Neural progenitor cell (in vitro differentiated cells): ENCODE results near the gene ACYP2. TPM values are rescaled to one million over a fixed set of nuclear protein-coding genes. Genes with fewer than 3 reads are reported as not detected.

Source experiments
- DNase-seq: peaks from one replicate; pipeline ENCODE4 v3.0.0-alpha.2; 2016; ENCODE audit warnings: low spot score
- H2AFZ ChIP-seq: fragments of 200-600 bp; sonication (generic); replicated peaks from 2 replicates; pipeline ENCODE4 v1.6.1; 2016; ENCODE audit warnings: antibody characterized with exemption
- H3F3A ChIP-seq: fragments of 200-600 bp; sonication (generic); 2 replicates; pipeline ENCODE4 v1.6.1; 2016; ENCODE audit warnings: antibody characterized with exemption, low read depth
- H3K27ac ChIP-seq: fragments of 200-600 bp; sonication (generic); 2 replicates; pipeline ENCODE4 v1.5.1; 2016; ENCODE audit warnings: mild to moderate bottlenecking
- H3K27me3 ChIP-seq: fragments of 200-600 bp; sonication (generic); 2 replicates; pipeline ENCODE4 v1.6.1; 2016; ENCODE audit warnings: mild to moderate bottlenecking, moderate library complexity
- H3K36me3 ChIP-seq: fragments of 200-600 bp; sonication (generic); 2 replicates; pipeline ENCODE4 v1.5.1; 2016
- H3K4me1 ChIP-seq: fragments of 200-600 bp; sonication (generic); 2 replicates; pipeline ENCODE4 v1.6.1; 2016; ENCODE audit warnings: mixed run types
- H3K4me2 ChIP-seq: fragments of 200-600 bp; sonication (generic); 2 replicates; pipeline ENCODE4 v1.6.1; 2016
- H3K4me3 ChIP-seq: fragments of 200-600 bp; sonication (generic); 2 replicates; pipeline ENCODE4 v1.5.1; 2016
- H3K79me2 ChIP-seq: fragments of 200-600 bp; sonication (generic); 2 replicates; pipeline ENCODE4 v1.6.1; 2016; ENCODE audit warnings: low read depth
- H3K9ac ChIP-seq: fragments of 200-600 bp; sonication (generic); 2 replicates; pipeline ENCODE4 v1.6.1; 2016
- H3K9me3 ChIP-seq: fragments of 200-600 bp; sonication (generic); 2 replicates; pipeline ENCODE4 v1.5.1; 2016; ENCODE audit warnings: low read depth
- H4K20me1 ChIP-seq: fragments of 200-600 bp; sonication (generic); 2 replicates; pipeline ENCODE4 v1.6.1; 2016; ENCODE audit warnings: low read depth
- H3K27ac Mint-ChIP-seq: 3 replicates; pipeline ENCODE4 v1.8.0; 2021; ENCODE audit warnings: mixed read lengths
- H3K27me3 Mint-ChIP-seq: 2 replicates; pipeline ENCODE4 v1.8.0; 2022; ENCODE audit warnings: low read depth, mild to moderate bottlenecking, inconsistent platforms, moderate library complexity, mixed read lengths; ENCODE audit not compliant: insufficient read depth
- H3K36me3 Mint-ChIP-seq: 3 replicates; pipeline ENCODE4 v1.8.0; 2021; ENCODE audit warnings: mixed read lengths
- H3K4me1 Mint-ChIP-seq: 3 replicates; pipeline ENCODE4 v1.8.0; 2021; ENCODE audit warnings: mixed read lengths
- H3K4me3 Mint-ChIP-seq: 3 replicates; pipeline ENCODE4 v1.8.0; 2021; ENCODE audit warnings: mild to moderate bottlenecking, moderate library complexity, mixed read lengths
- H3K9me3 Mint-ChIP-seq: 3 replicates; pipeline ENCODE4 v1.8.0; 2020; ENCODE audit warnings: mixed read lengths
- EZH2 ChIP-seq: fragments of 200-600 bp; sonication (generic); IDR thresholded peaks from 2 replicates; pipeline ENCODE4 v1.6.1; 2017; ENCODE audit warnings: antibody characterized with exemption, mild to moderate bottlenecking, moderate library complexity
- EZH2phosphoT487 ChIP-seq: fragments of 200-600 bp; sonication (generic); IDR thresholded peaks from 2 replicates; pipeline ENCODE4 v1.6.1; 2017; ENCODE audit warnings: antibody characterized with exemption
- total RNA-seq: library from RNA; depleted of rRNA; stranded (reverse); fragments of >200 nt; gene quantifications from 2 replicates; pipeline ENCODE4 v1.2.3, GENCODE V29; 2015; ENCODE audit warnings: low replicate concordance
- TF ChIP-seq, protein P1 (sequence below): fragments of 200-600 bp; sonication (generic); IDR thresholded peaks from 2 replicates; pipeline ENCODE4 v1.5.1; 2017; ENCODE audit warnings: antibody characterized with exemption, mild to moderate bottlenecking

ACYP2 gene
- total RNA-seq, 1 donor from 2014 or later: 9.7 TPM

DNA sequence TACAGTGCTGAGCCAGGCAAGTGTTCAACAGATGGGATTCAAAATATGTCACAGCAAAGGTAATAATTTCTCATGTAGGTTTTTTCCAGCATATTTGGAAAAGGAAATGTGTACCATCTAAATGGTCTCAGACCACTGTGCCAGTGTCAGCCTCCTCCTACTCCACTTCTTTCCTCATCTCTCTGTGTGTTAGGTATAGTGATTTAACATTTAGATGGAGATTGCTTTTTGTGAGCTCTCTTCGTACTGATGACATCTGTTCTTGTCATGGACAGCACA lies 221.5 kb downstream of the ACYP2 start:
- Histone ChIP-seq H3K9me3 (no peaks in the 10 kb centered on the region), H3K9ac (no peak overlapping the region), H3K4me3 (no peak overlapping the region), H3K27ac (no peak overlapping the region), H3K27me3 (peaks cover 16% of the 10 kb centered on the region), H3K4me1 (no peaks in the 10 kb centered on the region), H2AFZ (no peak overlapping the region), H4K20me1 (no peaks in the 10 kb centered on the region), H3F3A (no peaks in the 10 kb centered on the region), H3K4me2 (no peak overlapping the region), H3K79me2 (no peaks in the 10 kb centered on the region), H3K36me3 (no peaks in the 10 kb centered on the region)
- peaks cover 3% of the 10 kb centered on the region for H3K4me1 Mint-ChIP-seq
- H3K27ac Mint-ChIP-seq: no peak overlapping the region
- TF ChIP-seq EZH2: no peak
- TF ChIP-seq, protein P1, sequence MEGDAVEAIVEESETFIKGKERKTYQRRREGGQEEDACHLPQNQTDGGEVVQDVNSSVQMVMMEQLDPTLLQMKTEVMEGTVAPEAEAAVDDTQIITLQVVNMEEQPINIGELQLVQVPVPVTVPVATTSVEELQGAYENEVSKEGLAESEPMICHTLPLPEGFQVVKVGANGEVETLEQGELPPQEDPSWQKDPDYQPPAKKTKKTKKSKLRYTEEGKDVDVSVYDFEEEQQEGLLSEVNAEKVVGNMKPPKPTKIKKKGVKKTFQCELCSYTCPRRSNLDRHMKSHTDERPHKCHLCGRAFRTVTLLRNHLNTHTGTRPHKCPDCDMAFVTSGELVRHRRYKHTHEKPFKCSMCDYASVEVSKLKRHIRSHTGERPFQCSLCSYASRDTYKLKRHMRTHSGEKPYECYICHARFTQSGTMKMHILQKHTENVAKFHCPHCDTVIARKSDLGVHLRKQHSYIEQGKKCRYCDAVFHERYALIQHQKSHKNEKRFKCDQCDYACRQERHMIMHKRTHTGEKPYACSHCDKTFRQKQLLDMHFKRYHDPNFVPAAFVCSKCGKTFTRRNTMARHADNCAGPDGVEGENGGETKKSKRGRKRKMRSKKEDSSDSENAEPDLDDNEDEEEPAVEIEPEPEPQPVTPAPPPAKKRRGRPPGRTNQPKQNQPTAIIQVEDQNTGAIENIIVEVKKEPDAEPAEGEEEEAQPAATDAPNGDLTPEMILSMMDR: no peak
- TF ChIP-seq EZH2phosphoT487: no peak
- peaks cover 3% of the 10 kb centered on the region for H3K27me3 Mint-ChIP-seq
- H3K36me3 Mint-ChIP-seq: no peaks in the 10 kb centered on the region
- H3K9me3 Mint-ChIP-seq: no peaks in the 10 kb centered on the region
- no peak overlapping the region for H3K4me3 Mint-ChIP-seq
- no peak for DNase-seq

DNA sequence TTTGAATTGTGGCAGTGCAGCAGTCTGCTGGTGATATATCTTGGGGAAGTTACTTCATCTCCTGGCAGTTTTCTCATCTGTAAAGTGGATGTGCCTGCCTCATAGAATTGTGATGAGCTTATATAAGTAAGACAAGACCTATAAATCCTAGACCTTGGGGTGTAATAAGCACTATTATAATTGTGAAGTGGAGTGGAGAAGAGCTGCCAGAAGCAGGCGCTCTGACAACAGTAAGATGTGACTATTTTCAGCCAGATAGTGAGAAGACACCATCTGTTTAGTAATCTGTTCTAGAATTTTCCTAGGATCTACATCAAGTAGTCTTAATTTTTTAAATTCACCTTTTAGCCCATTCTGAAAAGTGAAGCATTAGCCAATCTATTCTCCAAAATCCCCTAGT lies 226.2 kb downstream of the ACYP2 start:
- no peak overlapping the region for H3K27ac ChIP-seq
- no peaks in the 10 kb centered on the region for H4K20me1 ChIP-seq
- Mint-ChIP-seq H3K27ac (no peak overlapping the region), H3K36me3 (no peaks in the 10 kb centered on the region), H3K4me3 (no peak overlapping the region), H3K4me1 (peaks cover 5% of the 10 kb centered on the region), H3K9me3 (no peaks in the 10 kb centered on the region), H3K27me3 (no peaks in the 10 kb centered on the region)
- H3K9me3 ChIP-seq: no peaks in the 10 kb centered on the region
- no peaks in the 10 kb centered on the region for H3K79me2 ChIP-seq
- no peak overlapping the region for H3K4me3 ChIP-seq
- H2AFZ ChIP-seq: no peak overlapping the region
- no peaks in the 10 kb centered on the region for H3K36me3 ChIP-seq
- H3K4me1 ChIP-seq: no peaks in the 10 kb centered on the region
- no peak for DNase-seq
- H3F3A ChIP-seq: no peaks in the 10 kb centered on the region
- no peak for TF ChIP-seq EZH2
- no peak for TF ChIP-seq EZH2phosphoT487
- TF ChIP-seq, protein P1: peak; percentile 9
- H3K4me2 ChIP-seq: no peak overlapping the region
- H3K9ac ChIP-seq: no peak overlapping the region
- H3K27me3 ChIP-seq: no peaks in the 10 kb centered on the region

DNA sequence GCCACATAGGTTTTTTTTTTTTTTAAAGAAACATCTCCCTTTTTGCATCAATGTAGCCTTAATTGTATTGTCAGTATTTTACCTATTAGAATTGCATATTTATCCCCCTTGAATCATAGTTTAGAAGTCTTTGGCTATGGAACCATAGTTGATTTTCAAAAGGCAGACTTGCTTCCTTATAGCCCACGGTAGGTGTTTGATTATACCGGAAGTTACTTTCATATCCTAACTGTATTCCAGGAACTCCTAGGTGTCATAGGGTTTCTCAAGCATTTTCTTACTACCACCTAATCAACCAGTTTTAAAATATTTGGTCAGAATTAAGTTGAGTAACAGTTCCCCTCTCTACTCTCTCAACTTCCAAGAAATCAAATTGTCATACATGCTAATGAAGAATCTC lies 227.2 kb downstream of the ACYP2 start:
- Mint-ChIP-seq H3K36me3 (no peaks in the 10 kb centered on the region), H3K4me3 (no peak overlapping the region), H3K27me3 (no peaks in the 10 kb centered on the region), H3K9me3 (no peaks in the 10 kb centered on the region), H3K4me1 (peaks cover 5% of the 10 kb centered on the region), H3K27ac (no peak overlapping the region)
- Histone ChIP-seq H3K4me1 (no peaks in the 10 kb centered on the region), H4K20me1 (no peaks in the 10 kb centered on the region), H3K4me3 (no peak overlapping the region), H3K79me2 (no peaks in the 10 kb centered on the region), H3K36me3 (no peaks in the 10 kb centered on the region), H3K27me3 (no peaks in the 10 kb centered on the region), H3F3A (no peaks in the 10 kb centered on the region), H3K9ac (no peak overlapping the region), H3K27ac (no peak overlapping the region), H3K4me2 (no peak overlapping the region), H2AFZ (no peak overlapping the region), H3K9me3 (no peaks in the 10 kb centered on the region)
- TF ChIP-seq EZH2 (no peak), EZH2phosphoT487 (no peak)
- TF ChIP-seq, protein P1: no peak
- DNase-seq: no peak

DNA sequence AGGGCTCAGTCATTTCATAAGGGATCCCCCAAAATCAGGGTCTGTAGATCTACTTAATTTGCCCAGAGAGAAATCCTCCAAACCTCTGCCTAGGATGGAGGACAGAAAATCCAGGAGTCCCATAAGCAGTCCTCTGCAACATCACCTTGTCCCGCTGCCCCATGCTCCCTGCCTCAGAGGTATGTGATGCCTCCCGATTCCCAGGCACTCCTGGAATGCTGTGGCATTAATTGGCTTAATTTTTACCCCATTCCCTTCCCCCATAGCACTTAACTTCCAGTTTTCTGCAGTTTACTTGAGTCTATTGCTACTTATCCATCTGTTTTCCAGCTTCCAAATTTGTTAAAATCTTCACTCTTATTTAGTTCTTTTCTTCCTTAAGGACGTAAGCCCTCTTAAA lies 232.2 kb downstream of the ACYP2 start:
- Histone ChIP-seq H3K27me3 (no peaks in the 10 kb centered on the region), H3K79me2 (no peaks in the 10 kb centered on the region), H4K20me1 (no peaks in the 10 kb centered on the region), H3K4me1 (no peaks in the 10 kb centered on the region), H3K27ac (no peak overlapping the region), H3K36me3 (no peaks in the 10 kb centered on the region), H3K9ac (no peak overlapping the region), H3K4me3 (no peak overlapping the region), H3F3A (no peaks in the 10 kb centered on the region), H3K4me2 (no peak overlapping the region), H3K9me3 (no peaks in the 10 kb centered on the region), H2AFZ (no peak overlapping the region)
- Mint-ChIP-seq H3K4me1 (no peaks in the 10 kb centered on the region), H3K27me3 (no peaks in the 10 kb centered on the region), H3K36me3 (no peaks in the 10 kb centered on the region), H3K9me3 (no peaks in the 10 kb centered on the region), H3K27ac (no peak overlapping the region), H3K4me3 (no peak overlapping the region)
- TF ChIP-seq EZH2phosphoT487 (no peak), EZH2 (no peak)
- TF ChIP-seq, protein P1: no peak
- DNase-seq: no peak
